HepG2 (cell line): ENCODE data around the gene GPSM1. TPM values are rescaled to one million over a fixed set of nuclear protein-coding genes. Genes with fewer than 3 reads are reported as not detected.

Experiments used
- ARNTL ChIP-seq: sonication (generic); formaldehyde crosslinking; IDR thresholded peaks from 2 replicates; pipeline ENCODE4 v1.4.0; 2020; ENCODE audit warnings: mild to moderate bottlenecking, missing genetic modification reagents
- BORCS8-MEF2B ChIP-seq: sonication (generic); formaldehyde crosslinking; IDR thresholded peaks from 2 replicates; pipeline ENCODE4 v1.8.0; 2022; ENCODE audit warnings: mild to moderate bottlenecking, missing genetic modification reagents
- E2F1 ChIP-seq: sonication (generic); formaldehyde crosslinking; IDR thresholded peaks from 2 replicates; pipeline ENCODE4 v1.5.0; 2020; ENCODE audit warnings: missing genetic modification reagents
- KDM4B ChIP-seq: sonication (generic); formaldehyde crosslinking; IDR thresholded peaks from 2 replicates; pipeline ENCODE4 v1.4.0; 2020; ENCODE audit warnings: missing genetic modification reagents
- PBX3 ChIP-seq: sonication (generic); formaldehyde crosslinking; IDR thresholded peaks from 2 replicates; pipeline ENCODE4 v1.8.1; 2023; ENCODE audit warnings: missing genetic modification reagents, inconsistent platforms, borderline replicate concordance
- SRY ChIP-seq: sonication (generic); formaldehyde crosslinking; IDR thresholded peaks from 2 replicates; pipeline ENCODE4 v1.8.0; 2022; ENCODE audit warnings: mild to moderate bottlenecking, missing genetic modification reagents
- TBL1XR1 ChIP-seq: fragments of 150-350 bp; IDR thresholded peaks from 2 replicates; pipeline ENCODE4 v1.6.1; 2014; ENCODE audit warnings: borderline replicate concordance, low read length; ENCODE audit not compliant: partially characterized antibody
- THAP8 ChIP-seq: sonication (generic); formaldehyde crosslinking; IDR thresholded peaks from 2 replicates; pipeline ENCODE4 v1.5.1; 2020; ENCODE audit warnings: missing genetic modification reagents, mild to moderate bottlenecking, borderline replicate concordance
- ZC3H4 ChIP-seq: sonication (generic); formaldehyde crosslinking; IDR thresholded peaks from 2 replicates; pipeline ENCODE4 v1.4.0; 2020; ENCODE audit warnings: missing genetic modification reagents, borderline replicate concordance
- ZNF34 ChIP-seq: sonication (generic); formaldehyde crosslinking; IDR thresholded peaks from 2 replicates; pipeline ENCODE4 v1.4.0; 2020; ENCODE audit warnings: mild to moderate bottlenecking, missing genetic modification reagents, borderline replicate concordance
- ZNF451 ChIP-seq: sonication (generic); formaldehyde crosslinking; IDR thresholded peaks from 2 replicates; pipeline ENCODE4 v1.5.0; 2020; ENCODE audit warnings: mild to moderate bottlenecking, missing genetic modification reagents
- ZNF605 ChIP-seq: sonication (generic); formaldehyde crosslinking; IDR thresholded peaks from 2 replicates; pipeline ENCODE4 v1.8.0; 2022; ENCODE audit warnings: mild to moderate bottlenecking, missing genetic modification reagents
- polyA plus RNA-seq, 8 experiments: library from polyadenylated mRNA; depleted of rRNA in 3 of 8; stranded (reverse) in 7 of 8; unstranded in 1 of 8; fragments of >200 nt; fragmentation: Illumina TruSeq in 4 of 8; extraction: Trizol in 4 of 8; gene quantifications; 2 replicates each; pipeline versions ENCODE4 v1.2.1 to v1.2.3, GENCODE V29; 2011 to 2016; ENCODE audit warnings: low read depth in 4 of 8, missing spikeins in 1 of 8, mixed read lengths in 1 of 8; ENCODE audit not compliant: insufficient read depth in 1 of 8
- total RNA-seq, 5 experiments: library from RNA; depleted of rRNA; stranded (reverse); fragments of >200 nt; fragmentation: Illumina TruSeq; extraction: Trizol; gene quantifications; 2 replicates each; pipeline ENCODE4 v1.2.3, GENCODE V29; 2016; ENCODE audit warnings: low read depth in 1 of 5
- TF ChIP-seq, protein P1 (sequence below): IDR thresholded peaks from 2 replicates; pipeline ENCODE4 v1.6.1; 2012; ENCODE audit warnings: low read depth, low read length, improper control_type of control experiment
- TF ChIP-seq, protein P2 (sequence below): sonication (generic); formaldehyde crosslinking; IDR thresholded peaks from 2 replicates; pipeline ENCODE4; 2020; ENCODE audit warnings: missing genetic modification reagents, mild to moderate bottlenecking, borderline replicate concordance
- TF ChIP-seq, protein P3 (sequence below): sonication (generic); formaldehyde crosslinking; IDR thresholded peaks from 2 replicates; pipeline ENCODE4 v1.5.0; 2020; ENCODE audit warnings: mild to moderate bottlenecking, missing genetic modification reagents, moderate library complexity

The GPSM1 gene
- total and polyA plus RNA-seq, 2 of the 13 experiments (the other 11 are each of a cell fraction or from before 2014, with no cell fraction given) = 1.0 to 2.4 TPM

DNA sequence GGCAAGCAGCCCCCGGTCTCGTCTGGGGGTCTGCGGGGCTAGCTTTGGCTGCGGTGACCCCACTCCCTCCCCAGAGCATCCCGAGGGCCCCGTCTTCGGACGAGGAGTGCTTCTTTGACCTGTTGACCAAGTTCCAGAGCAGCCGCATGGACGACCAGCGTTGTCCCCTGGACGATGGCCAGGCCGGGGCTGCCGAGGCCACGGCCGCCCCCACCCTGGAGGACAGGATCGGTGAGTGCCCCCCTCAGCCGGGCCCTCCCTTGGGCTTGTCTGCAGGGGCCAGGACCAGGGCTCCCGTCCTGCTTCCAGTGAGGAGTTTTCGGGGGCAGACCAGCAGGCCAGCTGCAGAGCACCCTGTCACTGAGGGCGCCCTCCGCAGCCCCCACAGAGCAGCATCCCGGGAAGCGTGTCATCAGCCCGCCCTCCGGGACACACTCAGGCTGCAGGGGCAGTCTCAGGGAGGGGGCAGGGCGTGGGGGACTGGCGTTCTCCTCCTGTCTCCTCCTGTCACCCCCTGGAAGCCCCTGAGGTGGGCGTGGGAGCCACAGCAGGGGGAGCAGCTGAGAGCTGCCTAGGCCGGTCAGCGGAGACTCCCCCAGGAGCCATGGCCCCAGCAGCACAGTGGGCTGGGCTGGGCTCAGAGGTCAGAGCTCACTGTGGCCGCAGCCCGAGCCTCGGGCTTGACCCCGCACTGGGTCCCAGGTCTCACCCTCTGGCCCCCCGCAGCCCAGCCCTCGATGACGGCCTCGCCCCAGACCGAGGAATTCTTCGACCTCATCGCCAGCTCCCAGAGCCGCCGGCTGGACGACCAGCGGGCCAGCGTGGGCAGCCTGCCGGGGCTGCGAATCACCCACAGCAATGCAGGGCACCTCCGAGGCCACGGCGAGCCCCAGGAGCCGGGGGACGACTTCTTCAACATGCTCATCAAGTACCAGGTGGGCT, 28.5 kb downstream of the GPSM1 start (continued):
- TF ChIP-seq, protein P1, sequence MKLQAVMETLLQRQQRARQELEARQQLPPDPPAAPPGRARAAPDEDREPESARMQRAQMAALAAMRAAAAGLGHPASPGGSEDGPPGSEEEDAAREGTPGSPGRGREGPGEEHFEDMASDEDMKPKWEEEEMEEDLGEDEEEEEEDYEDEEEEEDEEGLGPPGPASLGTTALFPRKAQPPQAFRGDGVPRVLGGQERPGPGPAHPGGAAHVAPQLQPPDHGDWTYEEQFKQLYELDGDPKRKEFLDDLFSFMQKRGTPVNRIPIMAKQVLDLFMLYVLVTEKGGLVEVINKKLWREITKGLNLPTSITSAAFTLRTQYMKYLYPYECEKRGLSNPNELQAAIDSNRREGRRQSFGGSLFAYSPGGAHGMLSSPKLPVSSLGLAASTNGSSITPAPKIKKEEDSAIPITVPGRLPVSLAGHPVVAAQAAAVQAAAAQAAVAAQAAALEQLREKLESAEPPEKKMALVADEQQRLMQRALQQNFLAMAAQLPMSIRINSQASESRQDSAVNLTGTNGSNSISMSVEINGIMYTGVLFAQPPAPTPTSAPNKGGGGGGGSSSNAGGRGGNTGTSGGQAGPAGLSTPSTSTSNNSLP = no peak
- TF ChIP-seq ZNF605 (CRISPR knock-in tag) = no peak
- TF ChIP-seq BORCS8-MEF2B (CRISPR knock-in tag) = 0 out of 2 replicates have a peak, but pooled peaks have one; percentile 50
- no peak for TF ChIP-seq SRY (CRISPR knock-in tag)
- TF ChIP-seq ARNTL (CRISPR knock-in tag) = no peak
- TF ChIP-seq TBL1XR1 = no peak
- no peak for TF ChIP-seq E2F1
- no peak for TF ChIP-seq ZC3H4 (CRISPR knock-in tag)
- no peak for TF ChIP-seq PBX3 (CRISPR knock-in tag)
- no peak for TF ChIP-seq ZNF34
- no peak for TF ChIP-seq KDM4B
- no peak for TF ChIP-seq ZNF451
- TF ChIP-seq, protein P2, sequence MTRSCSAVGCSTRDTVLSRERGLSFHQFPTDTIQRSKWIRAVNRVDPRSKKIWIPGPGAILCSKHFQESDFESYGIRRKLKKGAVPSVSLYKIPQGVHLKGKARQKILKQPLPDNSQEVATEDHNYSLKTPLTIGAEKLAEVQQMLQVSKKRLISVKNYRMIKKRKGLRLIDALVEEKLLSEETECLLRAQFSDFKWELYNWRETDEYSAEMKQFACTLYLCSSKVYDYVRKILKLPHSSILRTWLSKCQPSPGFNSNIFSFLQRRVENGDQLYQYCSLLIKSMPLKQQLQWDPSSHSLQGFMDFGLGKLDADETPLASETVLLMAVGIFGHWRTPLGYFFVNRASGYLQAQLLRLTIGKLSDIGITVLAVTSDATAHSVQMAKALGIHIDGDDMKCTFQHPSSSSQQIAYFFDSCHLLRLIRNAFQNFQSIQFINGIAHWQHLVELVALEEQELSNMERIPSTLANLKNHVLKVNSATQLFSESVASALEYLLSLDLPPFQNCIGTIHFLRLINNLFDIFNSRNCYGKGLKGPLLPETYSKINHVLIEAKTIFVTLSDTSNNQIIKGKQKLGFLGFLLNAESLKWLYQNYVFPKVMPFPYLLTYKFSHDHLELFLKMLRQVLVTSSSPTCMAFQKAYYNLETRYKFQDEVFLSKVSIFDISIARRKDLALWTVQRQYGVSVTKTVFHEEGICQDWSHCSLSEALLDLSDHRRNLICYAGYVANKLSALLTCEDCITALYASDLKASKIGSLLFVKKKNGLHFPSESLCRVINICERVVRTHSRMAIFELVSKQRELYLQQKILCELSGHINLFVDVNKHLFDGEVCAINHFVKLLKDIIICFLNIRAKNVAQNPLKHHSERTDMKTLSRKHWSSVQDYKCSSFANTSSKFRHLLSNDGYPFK (CRISPR knock-in tag) = no peak
- TF ChIP-seq, protein P3, sequence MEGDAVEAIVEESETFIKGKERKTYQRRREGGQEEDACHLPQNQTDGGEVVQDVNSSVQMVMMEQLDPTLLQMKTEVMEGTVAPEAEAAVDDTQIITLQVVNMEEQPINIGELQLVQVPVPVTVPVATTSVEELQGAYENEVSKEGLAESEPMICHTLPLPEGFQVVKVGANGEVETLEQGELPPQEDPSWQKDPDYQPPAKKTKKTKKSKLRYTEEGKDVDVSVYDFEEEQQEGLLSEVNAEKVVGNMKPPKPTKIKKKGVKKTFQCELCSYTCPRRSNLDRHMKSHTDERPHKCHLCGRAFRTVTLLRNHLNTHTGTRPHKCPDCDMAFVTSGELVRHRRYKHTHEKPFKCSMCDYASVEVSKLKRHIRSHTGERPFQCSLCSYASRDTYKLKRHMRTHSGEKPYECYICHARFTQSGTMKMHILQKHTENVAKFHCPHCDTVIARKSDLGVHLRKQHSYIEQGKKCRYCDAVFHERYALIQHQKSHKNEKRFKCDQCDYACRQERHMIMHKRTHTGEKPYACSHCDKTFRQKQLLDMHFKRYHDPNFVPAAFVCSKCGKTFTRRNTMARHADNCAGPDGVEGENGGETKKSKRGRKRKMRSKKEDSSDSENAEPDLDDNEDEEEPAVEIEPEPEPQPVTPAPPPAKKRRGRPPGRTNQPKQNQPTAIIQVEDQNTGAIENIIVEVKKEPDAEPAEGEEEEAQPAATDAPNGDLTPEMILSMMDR (CRISPR knock-in tag) = peak; percentile 30
- no peak for TF ChIP-seq THAP8
